ENCODE measurements around the gene CRYBB3. TPM values are rescaled to one million over a fixed set of nuclear protein-coding genes. Genes with fewer than 3 reads are reported as not detected.

The CRYBB3 gene
- total RNA-seq, 4 donors from 2014 or later: 0.65 TPM; not detected in 3

DNA sequence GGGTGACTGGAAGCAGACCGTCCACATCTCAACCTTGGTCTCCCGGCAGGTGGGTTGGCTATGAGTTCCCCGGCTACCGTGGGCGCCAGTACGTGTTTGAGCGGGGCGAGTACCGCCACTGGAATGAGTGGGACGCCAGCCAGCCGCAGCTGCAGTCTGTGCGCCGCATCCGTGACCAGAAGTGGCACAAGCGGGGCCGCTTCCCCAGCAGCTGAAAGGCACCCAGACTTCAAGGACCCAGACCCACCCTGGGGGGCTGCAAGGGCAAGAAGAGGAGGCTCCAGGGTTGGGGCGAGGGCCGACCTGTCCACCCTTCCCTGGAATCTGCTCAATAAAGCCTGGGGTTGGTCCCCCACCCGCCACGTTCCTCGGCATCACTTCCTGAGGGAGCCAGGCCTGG, 7.3 kb downstream of the CRYBB3 start:
- WGBS, 2 donors: 85 to 88% methylated on average over 21 of the region's 21 CpGs

DNA sequence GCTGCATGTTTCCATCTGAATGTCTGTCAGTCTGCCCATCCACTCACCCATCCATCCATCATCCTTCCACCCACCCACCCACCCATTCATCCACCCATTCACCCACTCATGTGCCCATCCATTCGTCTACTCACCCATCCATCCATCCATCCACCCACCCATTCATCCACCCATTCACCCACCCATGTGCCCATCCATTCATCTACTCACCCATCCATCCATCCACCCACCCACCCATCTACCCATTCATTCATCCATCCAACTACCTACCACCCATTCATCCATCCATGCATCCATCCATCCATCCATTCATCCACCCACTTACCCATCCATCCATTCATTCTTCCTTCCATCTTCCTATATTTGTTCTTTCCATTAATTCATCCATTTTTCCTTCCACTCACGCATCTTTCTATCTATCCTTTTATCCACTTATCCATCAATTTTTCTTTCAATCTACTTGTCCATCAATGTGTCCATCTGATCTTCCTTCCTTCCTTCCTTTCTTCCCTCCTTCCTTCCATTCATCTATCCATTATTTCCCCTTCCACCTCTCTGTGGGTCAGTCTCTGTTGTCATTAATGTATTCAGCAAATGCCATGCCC, 8.0 kb downstream of the CRYBB3 start:
- TF ChIP-seq POLR2A (IDR thresholded peaks at IDR 0.05): no peak
- TF ChIP-seq, protein P1, sequence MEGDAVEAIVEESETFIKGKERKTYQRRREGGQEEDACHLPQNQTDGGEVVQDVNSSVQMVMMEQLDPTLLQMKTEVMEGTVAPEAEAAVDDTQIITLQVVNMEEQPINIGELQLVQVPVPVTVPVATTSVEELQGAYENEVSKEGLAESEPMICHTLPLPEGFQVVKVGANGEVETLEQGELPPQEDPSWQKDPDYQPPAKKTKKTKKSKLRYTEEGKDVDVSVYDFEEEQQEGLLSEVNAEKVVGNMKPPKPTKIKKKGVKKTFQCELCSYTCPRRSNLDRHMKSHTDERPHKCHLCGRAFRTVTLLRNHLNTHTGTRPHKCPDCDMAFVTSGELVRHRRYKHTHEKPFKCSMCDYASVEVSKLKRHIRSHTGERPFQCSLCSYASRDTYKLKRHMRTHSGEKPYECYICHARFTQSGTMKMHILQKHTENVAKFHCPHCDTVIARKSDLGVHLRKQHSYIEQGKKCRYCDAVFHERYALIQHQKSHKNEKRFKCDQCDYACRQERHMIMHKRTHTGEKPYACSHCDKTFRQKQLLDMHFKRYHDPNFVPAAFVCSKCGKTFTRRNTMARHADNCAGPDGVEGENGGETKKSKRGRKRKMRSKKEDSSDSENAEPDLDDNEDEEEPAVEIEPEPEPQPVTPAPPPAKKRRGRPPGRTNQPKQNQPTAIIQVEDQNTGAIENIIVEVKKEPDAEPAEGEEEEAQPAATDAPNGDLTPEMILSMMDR (IDR thresholded peaks at IDR 0.05): no peak
- WGBS, 2 donors: 86 to 88% methylated on average over 1 of the region's 2 CpGs
- H3K4me3 ChIP-seq (ENCODE audit: low read depth, poor library complexity, severe bottlenecking): no peak overlapping the region
- intact Hi-C loops (cut with DNase I; ENCODE audit: low total_unique reads): no loop called here
- DNase-seq (ENCODE audit: low spot score in 2 of 2): no peak

More for the DNA sequence above, 7.3 kb downstream of the CRYBB3 start:
- intact Hi-C loops (cut with DNase I; ENCODE audit: low total_unique reads): no loop called here
- no peak for TF ChIP-seq POLR2A (IDR thresholded peaks at IDR 0.05)
- no peak for DNase-seq (ENCODE audit: low spot score in 2 of 2)
- H3K4me3 ChIP-seq (ENCODE audit: low read depth, poor library complexity, severe bottlenecking): no peak overlapping the region

DNA sequence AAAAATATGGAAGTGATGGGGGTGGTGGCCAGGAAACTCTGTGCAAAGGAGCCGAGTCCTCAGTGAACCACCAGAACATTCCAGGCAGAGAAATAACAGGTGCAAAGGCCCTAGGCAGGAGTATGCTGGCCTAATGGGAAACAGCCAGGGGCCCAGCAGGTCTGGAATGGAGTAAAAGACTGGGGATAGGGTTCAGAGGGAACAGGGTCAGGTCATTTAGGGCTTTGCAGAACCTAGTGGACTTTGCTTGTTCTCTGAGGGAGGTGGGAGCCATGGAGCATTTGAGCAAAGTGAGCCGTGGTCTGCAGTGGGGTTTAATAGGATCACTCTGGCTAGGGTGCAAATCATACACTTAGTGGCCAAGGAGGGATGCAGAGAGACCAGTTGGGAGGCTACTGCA, 8.7 kb downstream of the CRYBB3 start:
- H3K4me3 ChIP-seq (ENCODE audit: low read depth, poor library complexity, severe bottlenecking): no peak overlapping the region
- no peak for DNase-seq (ENCODE audit: low spot score in 2 of 2)
- TF ChIP-seq, protein P1 (IDR thresholded peaks at IDR 0.05): no peak
- TF ChIP-seq POLR2A (IDR thresholded peaks at IDR 0.05): no peak
- intact Hi-C loops (cut with DNase I; ENCODE audit: low total_unique reads): no loop called here
- WGBS, 2 donors: 79 to 89% methylated on average over 2 of the region's 2 CpGs

DNA sequence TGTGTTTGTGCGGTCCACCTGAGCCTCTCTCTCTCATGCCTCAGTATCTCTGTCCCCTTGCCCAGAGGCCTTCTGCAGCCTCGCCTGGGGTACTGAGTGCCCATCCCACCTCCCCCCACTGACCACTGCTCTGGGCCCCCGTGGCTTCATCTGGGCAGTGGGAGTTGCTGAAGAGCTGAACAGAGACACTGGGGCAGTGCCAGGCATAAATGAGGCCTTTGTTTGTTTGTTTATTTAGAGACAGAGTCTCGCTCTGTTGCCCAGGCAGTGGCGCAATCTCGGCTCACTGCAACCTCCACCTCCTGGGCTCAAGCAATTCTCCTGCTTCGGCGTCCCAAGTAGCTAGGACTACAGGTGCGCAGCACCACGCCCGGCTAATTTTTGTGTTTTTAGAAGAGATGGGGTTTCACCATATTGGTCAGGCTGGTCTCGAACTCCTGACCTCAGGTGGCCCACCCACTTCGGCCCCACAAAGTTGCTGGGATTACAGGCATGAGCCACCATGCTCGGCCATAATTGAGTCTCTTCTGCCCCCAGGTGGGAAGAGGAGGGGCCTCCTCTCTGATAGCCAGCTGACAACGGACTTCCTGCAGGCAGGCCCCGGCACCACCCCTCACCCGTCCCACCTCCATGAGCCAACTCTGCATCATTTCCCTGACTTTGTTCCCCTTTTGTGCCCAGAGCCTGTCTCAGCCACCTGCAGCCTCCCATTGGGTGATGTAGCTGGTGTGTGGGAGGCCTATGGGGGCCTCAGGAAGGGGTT, 9.3 kb downstream of the CRYBB3 start:
- DNase-seq (ENCODE audit: low spot score in 2 of 2): no peak

DNA sequence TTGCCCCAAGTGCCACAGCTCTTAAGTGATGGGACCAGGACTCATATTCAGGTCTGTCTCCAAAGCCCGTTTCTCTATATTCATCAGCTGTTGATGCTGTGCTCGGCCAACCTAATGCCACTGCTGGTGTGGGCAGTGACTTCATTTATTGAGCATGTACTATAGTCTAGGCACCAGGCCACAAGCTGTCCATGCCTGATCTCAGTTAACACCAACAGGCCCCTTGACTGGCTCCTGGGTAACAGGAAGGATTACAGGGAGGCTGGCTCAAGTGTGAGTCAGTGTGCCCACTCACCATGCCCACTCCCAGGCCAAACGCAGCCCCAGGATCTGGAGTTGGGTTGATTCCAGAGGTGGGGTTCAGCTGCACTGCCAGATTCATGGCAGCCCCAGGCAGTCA, 11.1 kb downstream of the CRYBB3 start:
- intact Hi-C loops (cut with DNase I; ENCODE audit: low total_unique reads): no loop called here
- TF ChIP-seq, protein P1 (IDR thresholded peaks at IDR 0.05): no peak
- no peak for TF ChIP-seq POLR2A (IDR thresholded peaks at IDR 0.05)
- no peak for DNase-seq (ENCODE audit: low spot score in 2 of 2)
- H3K4me3 ChIP-seq (ENCODE audit: low read depth, poor library complexity, severe bottlenecking): no peak overlapping the region
- WGBS, 2 donors: 64 to 65% methylated on average over 3 of the region's 3 CpGs

More for the DNA sequence above, 9.3 kb downstream of the CRYBB3 start:
- no peak overlapping the region for H3K4me3 ChIP-seq (ENCODE audit: low read depth, poor library complexity, severe bottlenecking)
- intact Hi-C loops (cut with DNase I; ENCODE audit: low total_unique reads): no loop called here
- 75 to 78% methylated on average over 17 of the region's 17 CpGs for WGBS, 2 donors
- TF ChIP-seq, protein P1 (IDR thresholded peaks at IDR 0.05): no peak
- TF ChIP-seq POLR2A (IDR thresholded peaks at IDR 0.05): no peak

DNA sequence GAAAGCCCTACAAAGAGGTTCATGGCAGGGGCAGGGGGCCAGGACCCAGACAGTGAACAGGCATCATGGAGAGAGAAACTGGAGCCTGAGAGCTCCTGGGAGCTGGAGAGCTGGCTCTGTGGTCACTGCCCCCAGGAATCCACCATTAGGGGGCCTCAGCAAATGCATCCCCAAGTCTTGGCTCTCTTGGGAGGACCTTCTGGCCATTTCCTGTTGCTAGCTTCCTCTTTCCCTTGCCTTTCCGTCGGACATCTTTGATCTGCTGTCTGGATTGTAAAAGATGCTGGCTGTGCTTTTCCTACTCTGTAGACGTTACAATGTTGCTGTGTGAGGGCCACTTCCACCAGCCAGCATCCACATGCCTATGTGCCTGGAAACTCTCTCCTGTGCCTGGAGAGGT, 12.7 kb downstream of the CRYBB3 start:
- WGBS, 2 donors: 44 to 53% methylated on average over 3 of the region's 3 CpGs
- TF ChIP-seq POLR2A (IDR thresholded peaks at IDR 0.05): no peak
- TF ChIP-seq, protein P1 (IDR thresholded peaks at IDR 0.05): no peak
- no peak for DNase-seq (ENCODE audit: low spot score in 2 of 2)
- intact Hi-C loops (cut with DNase I; ENCODE audit: low total_unique reads): no loop called here
- no peak overlapping the region for H3K4me3 ChIP-seq (ENCODE audit: low read depth, poor library complexity, severe bottlenecking)

All from lower leg skin (tissue), 4 donors.